ENCODE measurements around the gene RFX4.

Gene RFX4

DNA sequence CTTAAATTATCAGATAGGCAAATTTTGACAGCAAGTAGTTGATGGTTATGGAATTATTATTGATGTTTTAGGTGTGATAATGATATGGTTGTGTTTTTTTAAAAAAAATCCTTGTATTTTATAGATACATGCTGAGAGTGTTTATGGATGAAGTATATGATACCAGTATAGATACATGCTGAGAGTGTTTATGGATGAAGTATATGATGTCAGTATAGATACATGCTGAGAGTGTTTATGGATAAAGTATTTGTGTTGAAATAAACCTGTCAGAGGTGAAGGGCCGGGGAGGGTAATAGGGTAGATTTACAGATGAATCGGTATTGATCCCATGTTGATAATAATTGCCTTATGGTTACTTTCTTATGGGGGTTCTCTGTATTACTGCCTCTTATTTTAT is 6.0 kb upstream of the RFX4 start:
- Histone ChIP-seq H3K27ac (ENCODE audit: insufficient read depth in 1 of 2, low read depth in 1 of 2, low read length in 2 of 2, poor library complexity in 1 of 2, severe bottlenecking in 2 of 2) (no peak overlapping the region), H3K4me3 (ENCODE audit: control insufficient read depth in 1 of 7, extremely low read depth in 1 of 7, insufficient read depth in 4 of 7, low read depth in 2 of 7, low read length in 6 of 7) (no peak overlapping the region), H3K36me3 (ENCODE audit: control insufficient read depth in 4 of 4, insufficient read depth in 4 of 4, low read length in 3 of 4) (no peaks in the 10 kb centered on the region), H3K4me1 (ENCODE audit: control extremely low read depth in 1 of 4, control insufficient read depth in 4 of 4, insufficient read depth in 4 of 4, low read length in 3 of 4) (peaks cover 0 to 6% (median 2%) of the 10 kb centered on the region in 4 experiments), H3K9me3 (ENCODE audit: control extremely low read depth in 1 of 5, control insufficient read depth in 4 of 5, insufficient read depth in 2 of 5, low read depth in 1 of 5, low read length in 4 of 5) (no peaks in the 10 kb centered on the region), H3K27me3 (replicated peaks in 2 of 5; ENCODE audit: control insufficient read depth in 4 of 5, insufficient read depth in 5 of 5, low read length in 4 of 5) (peaks cover 23 to 74% (median 28%) of the 10 kb centered on the region in 5 experiments)
- DNase-seq, result no peak
- 90% methylated on average over 2 of the region's 2 CpGs for WGBS (ENCODE audit: insufficient coverage)
- POLR2A ChIA-PET, result no interaction called here
- CTCF ChIA-PET, result no interaction called here

GRCh38 chr12:106580671-106581508 is 1.9 kb upstream of the RFX4 start:
- ChIA-PET POLR2A (no interaction called here), CTCF (interaction anchor here (1.4 kb wide), 1 partner anchor 14 kb away, joined by 4 read pairs; no protein-coding TSS in a partner anchor)

GRCh38 chr12:106581543-106582248 is 1.1 kb upstream of the RFX4 start:
- Histone ChIP-seq H3K27ac (ENCODE audit: insufficient read depth in 1 of 2, low read depth in 1 of 2, low read length in 2 of 2, poor library complexity in 1 of 2, severe bottlenecking in 2 of 2) (no peak overlapping the region), H3K4me1 (ENCODE audit: control extremely low read depth in 1 of 4, control insufficient read depth in 4 of 4, insufficient read depth in 4 of 4, low read length in 3 of 4) (peaks cover 0 to 39% (median 19%) of the 10 kb centered on the region in 4 experiments), H3K4me3 (ENCODE audit: control insufficient read depth in 1 of 7, extremely low read depth in 1 of 7, insufficient read depth in 4 of 7, low read depth in 2 of 7, low read length in 6 of 7) (no peak overlapping the region), H3K27me3 (replicated peaks in 2 of 5; ENCODE audit: control insufficient read depth in 4 of 5, insufficient read depth in 5 of 5, low read length in 4 of 5) (peaks cover 15 to 96% (median 46%) of the 10 kb centered on the region in 5 experiments), H3K9me3 (ENCODE audit: control extremely low read depth in 1 of 5, control insufficient read depth in 4 of 5, insufficient read depth in 2 of 5, low read depth in 1 of 5, low read length in 4 of 5) (no peaks in the 10 kb centered on the region), H3K36me3 (ENCODE audit: control insufficient read depth in 4 of 4, insufficient read depth in 4 of 4, low read length in 3 of 4) (no peaks in the 10 kb centered on the region)
- peak in 2 of 3 donors; percentile 38 to 45 for DNase-seq
- POLR2A ChIA-PET, result no interaction called here
- CTCF ChIA-PET, result interaction anchor here (1.4 kb wide), 1 partner anchor 13 kb away, joined by 4 read pairs; no protein-coding TSS in a partner anchor
- WGBS (ENCODE audit: insufficient coverage), result 2% methylated on average over 37 of the region's 52 CpGs

More at GRCh38 chr12:106580671-106581508, 1.9 kb upstream of the RFX4 start:
- no peaks in the 10 kb centered on the region for H3K9me3 ChIP-seq (ENCODE audit: control extremely low read depth in 1 of 5, control insufficient read depth in 4 of 5, insufficient read depth in 2 of 5, low read depth in 1 of 5, low read length in 4 of 5)
- H3K27me3 ChIP-seq (replicated peaks in 2 of 5; ENCODE audit: control insufficient read depth in 4 of 5, insufficient read depth in 5 of 5, low read length in 4 of 5), result peaks cover 21 to 93% (median 46%) of the 10 kb centered on the region in 5 experiments
- H3K4me3 ChIP-seq (ENCODE audit: control insufficient read depth in 1 of 7, extremely low read depth in 1 of 7, insufficient read depth in 4 of 7, low read depth in 2 of 7, low read length in 6 of 7), result no peak overlapping the region
- peaks cover 0 to 31% (median 15%) of the 10 kb centered on the region in 4 experiments for H3K4me1 ChIP-seq (ENCODE audit: control extremely low read depth in 1 of 4, control insufficient read depth in 4 of 4, insufficient read depth in 4 of 4, low read length in 3 of 4)
- H3K27ac ChIP-seq (ENCODE audit: insufficient read depth in 1 of 2, low read depth in 1 of 2, low read length in 2 of 2, poor library complexity in 1 of 2, severe bottlenecking in 2 of 2), result no peak overlapping the region
- DNase-seq, result no peak
- H3K36me3 ChIP-seq (ENCODE audit: control insufficient read depth in 4 of 4, insufficient read depth in 4 of 4, low read length in 3 of 4), result no peaks in the 10 kb centered on the region
- 9% methylated on average over 49 of the region's 58 CpGs for WGBS (ENCODE audit: insufficient coverage)

DNA sequence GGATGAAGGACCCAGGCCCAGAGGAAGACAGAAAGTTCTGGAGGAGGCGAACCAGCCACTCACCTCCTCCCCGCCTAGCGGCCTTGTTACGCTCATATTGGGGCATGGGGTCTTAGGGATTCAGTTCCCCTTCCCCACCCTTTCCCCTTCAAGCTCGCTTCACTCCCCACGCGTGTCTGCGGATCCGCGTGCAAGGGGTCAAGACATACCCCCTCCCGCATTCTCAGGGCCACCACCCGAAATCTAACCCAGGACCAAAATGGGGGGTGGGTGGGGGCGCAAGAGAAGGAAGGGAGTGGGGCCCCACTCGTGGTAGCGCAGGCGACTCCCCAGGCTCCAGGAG is 584 bp upstream of the RFX4 start:
- POLR2A ChIA-PET, result no interaction called here
- H3K4me3 ChIP-seq (ENCODE audit: control insufficient read depth in 1 of 7, extremely low read depth in 1 of 7, insufficient read depth in 4 of 7, low read depth in 2 of 7, low read length in 6 of 7), result no peak overlapping the region
- peaks cover 0 to 45% (median 21%) of the 10 kb centered on the region in 4 experiments for H3K4me1 ChIP-seq (ENCODE audit: control extremely low read depth in 1 of 4, control insufficient read depth in 4 of 4, insufficient read depth in 4 of 4, low read length in 3 of 4)
- WGBS (ENCODE audit: insufficient coverage), result 6% methylated on average over 7 of the region's 16 CpGs
- peaks cover 13 to 98% (median 46%) of the 10 kb centered on the region in 5 experiments for H3K27me3 ChIP-seq (replicated peaks in 2 of 5; ENCODE audit: control insufficient read depth in 4 of 5, insufficient read depth in 5 of 5, low read length in 4 of 5)
- H3K9me3 ChIP-seq (ENCODE audit: control extremely low read depth in 1 of 5, control insufficient read depth in 4 of 5, insufficient read depth in 2 of 5, low read depth in 1 of 5, low read length in 4 of 5), result no peaks in the 10 kb centered on the region
- H3K27ac ChIP-seq (ENCODE audit: insufficient read depth in 1 of 2, low read depth in 1 of 2, low read length in 2 of 2, poor library complexity in 1 of 2, severe bottlenecking in 2 of 2), result no peak overlapping the region
- no peaks in the 10 kb centered on the region for H3K36me3 ChIP-seq (ENCODE audit: control insufficient read depth in 4 of 4, insufficient read depth in 4 of 4, low read length in 3 of 4)
- CTCF ChIA-PET, result no interaction called here
- DNase-seq, result no peak

DNA sequence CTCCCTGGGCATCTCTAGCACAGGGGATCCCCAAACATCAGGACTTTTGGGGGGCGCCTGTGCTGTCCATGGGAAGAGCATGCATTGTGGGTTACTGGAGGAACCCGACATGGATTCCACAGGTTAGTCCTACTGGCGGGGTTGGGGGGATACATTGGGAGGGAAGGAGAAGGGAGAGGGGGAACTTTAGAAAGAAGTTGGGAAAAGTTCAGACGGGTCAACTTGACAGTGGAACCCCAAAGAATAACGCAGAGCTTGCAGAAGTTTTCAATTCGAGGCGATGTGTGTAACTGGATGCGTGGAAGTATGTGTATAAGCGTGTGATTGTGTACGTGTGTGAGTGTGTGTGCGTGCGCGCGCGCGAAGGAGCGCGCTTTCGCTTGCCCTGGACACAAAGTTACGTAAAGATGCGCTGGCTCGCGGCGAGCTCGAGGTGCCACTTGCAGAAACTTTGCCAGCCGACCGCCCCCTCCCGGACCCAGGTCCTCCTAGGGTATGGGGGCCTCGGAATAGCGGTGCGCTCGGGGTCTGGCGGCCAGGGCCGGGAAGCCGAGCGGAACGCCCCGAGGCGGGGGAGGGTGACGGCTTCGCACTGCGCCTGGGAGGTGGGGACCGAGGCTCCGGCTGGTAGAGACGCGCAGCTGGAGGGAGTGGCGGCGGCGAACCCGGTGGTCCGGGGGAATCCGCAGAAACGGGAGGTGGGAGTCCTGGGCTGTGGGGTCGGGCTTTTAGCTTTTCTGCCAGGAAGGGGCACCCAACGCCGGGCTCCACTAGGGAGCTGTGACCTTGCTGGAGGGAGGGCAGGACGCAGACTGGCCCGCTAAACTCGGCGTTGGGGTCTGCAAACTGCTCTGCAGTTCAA is 669 bp downstream of the RFX4 start:
- peak in 2 of 3 donors; percentile 48 to 57 for DNase-seq
- Histone ChIP-seq H3K27ac (ENCODE audit: insufficient read depth in 1 of 2, low read depth in 1 of 2, low read length in 2 of 2, poor library complexity in 1 of 2, severe bottlenecking in 2 of 2) (no peak overlapping the region), H3K9me3 (ENCODE audit: control extremely low read depth in 1 of 5, control insufficient read depth in 4 of 5, insufficient read depth in 2 of 5, low read depth in 1 of 5, low read length in 4 of 5) (no peaks in the 10 kb centered on the region), H3K4me3 (ENCODE audit: control insufficient read depth in 1 of 7, extremely low read depth in 1 of 7, insufficient read depth in 4 of 7, low read depth in 2 of 7, low read length in 6 of 7) (peak overlapping the region in 4 of 7 experiments; percentile 15 to 53 (median 34)), H3K36me3 (ENCODE audit: control insufficient read depth in 4 of 4, insufficient read depth in 4 of 4, low read length in 3 of 4) (no peaks in the 10 kb centered on the region), H3K4me1 (ENCODE audit: control extremely low read depth in 1 of 4, control insufficient read depth in 4 of 4, insufficient read depth in 4 of 4, low read length in 3 of 4) (peaks cover 0 to 48% (median 21%) of the 10 kb centered on the region in 4 experiments), H3K27me3 (replicated peaks in 2 of 5; ENCODE audit: control insufficient read depth in 4 of 5, insufficient read depth in 5 of 5, low read length in 4 of 5) (peaks cover 13 to 98% (median 52%) of the 10 kb centered on the region in 5 experiments)
- CTCF ChIA-PET, result no interaction called here
- POLR2A ChIA-PET, result no interaction called here
- 2% methylated on average over 56 of the region's 60 CpGs for WGBS (ENCODE audit: insufficient coverage)

DNA sequence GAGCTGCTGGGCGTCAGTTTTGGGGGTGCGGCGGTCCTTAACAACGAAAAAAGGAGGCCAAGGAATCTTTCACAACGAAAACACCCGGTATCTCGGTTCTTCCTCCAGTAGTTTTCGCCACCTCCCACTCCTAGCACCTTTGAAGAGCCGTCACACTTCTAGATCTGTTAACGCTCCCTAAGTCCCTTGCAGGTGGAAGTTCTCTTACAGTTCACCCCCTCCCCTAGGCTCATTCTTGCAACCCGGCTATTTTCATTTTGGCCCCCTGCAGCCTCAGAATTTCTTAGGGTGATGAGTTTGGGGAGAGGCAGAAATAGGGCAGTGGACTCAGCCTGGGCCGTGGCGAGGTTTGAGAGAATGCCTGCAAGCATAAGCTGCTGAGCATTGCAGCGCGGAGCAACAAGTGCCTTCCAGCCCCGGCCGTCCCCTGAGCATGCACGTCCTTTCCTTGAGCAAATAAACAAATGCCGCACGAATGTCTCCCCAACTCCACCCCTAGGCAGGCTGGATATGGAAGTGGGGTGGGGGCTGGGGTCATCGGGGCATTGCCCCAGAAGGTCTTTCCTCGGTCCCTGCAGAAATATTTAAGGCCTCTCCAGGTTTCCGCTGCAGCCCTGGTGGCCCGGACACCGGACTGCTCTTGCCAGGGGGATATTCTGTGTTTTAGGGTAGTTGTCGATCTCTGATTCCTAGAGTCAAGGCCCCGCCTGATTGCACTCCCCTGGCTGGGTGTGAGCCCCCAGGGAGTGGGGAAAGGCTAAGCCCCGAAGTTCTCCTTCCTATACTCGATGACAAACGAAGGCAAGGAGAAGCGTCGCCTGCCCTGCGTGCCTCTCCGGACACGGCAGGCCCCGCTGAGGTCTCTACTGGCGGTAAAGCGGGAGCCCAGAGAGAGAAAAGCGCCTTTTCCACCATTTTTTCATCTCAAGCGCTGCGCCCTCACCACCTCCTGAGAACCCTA is 1.6 kb downstream of the RFX4 start:
- peaks cover 11 to 99% (median 56%) of the 10 kb centered on the region in 5 experiments for H3K27me3 ChIP-seq (replicated peaks in 2 of 5; ENCODE audit: control insufficient read depth in 4 of 5, insufficient read depth in 5 of 5, low read length in 4 of 5)
- H3K4me1 ChIP-seq (ENCODE audit: control extremely low read depth in 1 of 4, control insufficient read depth in 4 of 4, insufficient read depth in 4 of 4, low read length in 3 of 4), result peaks cover 0 to 48% (median 21%) of the 10 kb centered on the region in 4 experiments
- H3K9me3 ChIP-seq (ENCODE audit: control extremely low read depth in 1 of 5, control insufficient read depth in 4 of 5, insufficient read depth in 2 of 5, low read depth in 1 of 5, low read length in 4 of 5), result no peaks in the 10 kb centered on the region
- no peak overlapping the region for H3K4me3 ChIP-seq (ENCODE audit: control insufficient read depth in 1 of 7, extremely low read depth in 1 of 7, insufficient read depth in 4 of 7, low read depth in 2 of 7, low read length in 6 of 7)
- H3K36me3 ChIP-seq (ENCODE audit: control insufficient read depth in 4 of 4, insufficient read depth in 4 of 4, low read length in 3 of 4), result no peaks in the 10 kb centered on the region
- 4% methylated on average over 33 of the region's 41 CpGs for WGBS (ENCODE audit: insufficient coverage)
- CTCF ChIA-PET, result no interaction called here
- POLR2A ChIA-PET, result no interaction called here
- no peak overlapping the region for H3K27ac ChIP-seq (ENCODE audit: insufficient read depth in 1 of 2, low read depth in 1 of 2, low read length in 2 of 2, poor library complexity in 1 of 2, severe bottlenecking in 2 of 2)
- DNase-seq, result peak in 2 of 3 donors; percentile 31 to 35
